ENCODE data around the gene TMEM63A.
"Not testable (repeated sequence)": the region's sequence is repeated elsewhere in the genome, so short reads cannot be mapped to it uniquely, and the experiment has no call there.

Gene TMEM63A

DNA sequence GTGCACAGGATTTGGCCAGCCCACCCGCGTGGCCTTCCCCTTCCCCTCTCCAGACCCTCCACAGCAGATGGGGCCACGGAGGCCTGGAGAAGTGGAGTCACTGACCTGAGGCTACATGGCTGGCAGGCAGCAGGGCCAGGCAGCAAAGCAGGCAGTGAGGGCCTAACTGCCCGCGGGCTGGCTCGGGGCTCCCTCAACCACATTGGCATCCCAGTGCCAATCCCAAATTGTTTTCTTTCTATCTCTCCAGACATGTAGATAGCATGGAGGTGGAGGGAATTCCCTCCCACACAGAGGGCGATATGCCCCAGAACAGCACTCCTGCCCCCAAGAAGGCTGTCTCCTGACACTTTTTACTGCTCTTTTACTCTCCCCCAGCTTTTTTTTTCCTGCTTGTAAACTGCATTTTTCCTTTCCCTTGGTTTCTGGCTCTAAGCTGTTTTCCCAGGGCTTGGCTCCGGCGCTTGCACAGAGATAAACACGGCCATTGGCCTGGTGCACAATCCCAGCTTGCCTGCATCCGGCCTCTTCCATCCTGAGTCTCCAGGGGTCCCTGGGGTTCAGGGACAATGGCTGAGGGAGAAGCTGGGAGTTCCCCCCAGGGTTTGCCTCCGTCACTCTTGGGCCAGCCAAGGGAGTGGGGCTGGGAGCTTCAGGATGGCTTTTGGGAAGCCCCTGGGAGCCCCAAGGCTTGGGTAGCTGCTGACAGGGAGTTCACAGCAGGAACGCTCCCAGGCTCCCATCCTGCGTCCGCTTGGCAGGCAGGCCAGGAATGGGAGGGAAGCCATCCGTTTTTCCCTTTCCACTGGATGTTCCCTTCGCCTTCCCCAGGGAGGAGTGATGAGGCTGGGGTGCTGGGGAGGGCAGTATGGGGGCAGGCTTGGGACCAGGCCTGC is 65.3 kb downstream of the TMEM63A start:
- peak; percentile 52 for DNase-seq

DNA sequence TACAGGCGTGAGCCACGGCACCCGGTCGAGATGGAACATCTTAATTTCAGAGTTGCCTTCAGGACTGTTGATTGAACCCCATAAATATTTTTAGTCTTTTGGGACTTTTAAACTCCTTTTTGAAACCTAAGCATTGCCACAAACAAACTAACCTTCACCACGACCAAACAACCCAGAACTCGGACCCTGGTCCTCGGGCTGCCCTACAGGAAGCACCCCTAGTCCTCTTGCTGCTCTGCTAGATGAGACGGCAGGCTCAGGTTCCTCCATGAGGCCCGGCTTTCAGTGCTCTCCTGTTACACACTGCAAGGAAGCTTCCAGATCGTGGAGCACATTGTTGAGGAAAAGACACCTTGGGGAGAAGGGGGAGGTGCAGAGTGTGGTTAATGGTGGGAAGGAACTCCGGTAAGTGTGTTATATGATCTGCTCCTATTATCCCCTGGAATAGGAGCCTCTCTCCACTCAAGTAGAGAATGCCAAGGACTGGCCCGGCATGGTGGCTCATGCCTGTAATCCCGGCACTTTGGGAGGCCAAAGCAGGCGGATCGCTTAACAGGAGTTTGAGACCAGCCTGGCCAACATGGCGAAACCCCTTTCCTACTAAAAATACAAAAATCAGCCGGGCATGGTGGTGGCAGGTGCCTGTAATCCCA is 66.5 kb downstream of the TMEM63A start:
- no peak for DNase-seq

- DNase-seq, result not testable (repeated sequence)
Observed at GRCh38 chr1:225815090-225815489, 67.1 kb downstream of the TMEM63A start.

DNA sequence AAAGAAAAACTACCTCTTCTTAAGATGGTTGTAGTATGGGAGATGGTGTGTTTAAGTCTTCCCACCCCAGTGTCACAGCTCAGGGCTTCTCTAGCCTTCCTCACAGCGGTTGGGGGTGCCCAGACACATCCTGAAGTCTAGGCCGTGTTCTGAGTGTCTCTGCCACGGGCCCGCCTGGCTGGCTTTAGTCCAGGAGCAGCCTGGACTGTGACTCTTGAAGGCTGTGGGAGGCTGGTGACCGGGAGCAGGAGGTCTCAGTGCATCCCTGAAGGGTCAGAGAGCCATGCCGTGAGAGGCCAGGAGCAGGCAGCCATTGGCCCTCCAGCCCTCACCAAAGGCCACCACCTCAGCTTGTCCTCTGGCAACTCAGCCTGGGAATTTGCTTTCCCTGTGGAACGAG is 67.8 kb downstream of the TMEM63A start:
- no peak for DNase-seq

DNA sequence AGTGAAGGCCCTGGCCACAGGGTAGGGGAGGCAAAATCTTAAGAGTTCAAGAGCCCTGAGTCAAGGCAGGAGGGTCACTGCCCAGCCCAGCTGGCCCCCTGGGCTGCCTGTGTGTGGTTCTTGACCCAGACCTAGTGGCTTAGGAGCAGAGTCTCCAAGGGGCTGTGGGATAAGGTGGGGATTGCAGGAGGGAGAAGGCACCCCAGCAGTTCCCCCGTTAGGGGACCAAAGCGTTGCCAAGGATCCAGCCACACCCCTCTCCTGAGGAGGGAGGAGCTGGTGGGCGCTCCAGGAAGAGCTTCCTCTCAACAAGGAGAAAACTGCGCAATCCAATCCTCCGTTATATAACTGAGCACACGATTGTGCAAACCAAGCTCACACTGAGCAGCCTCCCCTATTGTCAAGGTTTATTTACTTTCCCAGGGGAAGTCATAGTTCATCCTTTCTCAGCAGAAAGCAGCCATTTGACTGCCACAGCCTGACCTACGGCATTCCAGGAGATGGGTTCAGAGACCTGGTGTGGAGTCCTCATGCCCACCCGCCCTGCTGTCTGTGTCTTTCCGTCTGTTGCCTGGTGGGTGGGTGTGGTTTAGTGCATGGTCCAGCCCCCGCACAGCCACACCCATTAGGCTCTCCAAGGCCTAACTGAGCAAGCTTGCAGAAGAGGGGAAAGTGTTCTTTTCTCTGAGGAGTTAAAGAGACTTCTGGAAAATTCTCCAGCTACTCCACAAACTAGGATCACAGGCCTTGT is 68.8 kb downstream of the TMEM63A start:
- DNase-seq, result no peak

- DNase-seq, result no peak
Observed at GRCh38 chr1:225812488-225813213, 69.5 kb downstream of the TMEM63A start.

DNA sequence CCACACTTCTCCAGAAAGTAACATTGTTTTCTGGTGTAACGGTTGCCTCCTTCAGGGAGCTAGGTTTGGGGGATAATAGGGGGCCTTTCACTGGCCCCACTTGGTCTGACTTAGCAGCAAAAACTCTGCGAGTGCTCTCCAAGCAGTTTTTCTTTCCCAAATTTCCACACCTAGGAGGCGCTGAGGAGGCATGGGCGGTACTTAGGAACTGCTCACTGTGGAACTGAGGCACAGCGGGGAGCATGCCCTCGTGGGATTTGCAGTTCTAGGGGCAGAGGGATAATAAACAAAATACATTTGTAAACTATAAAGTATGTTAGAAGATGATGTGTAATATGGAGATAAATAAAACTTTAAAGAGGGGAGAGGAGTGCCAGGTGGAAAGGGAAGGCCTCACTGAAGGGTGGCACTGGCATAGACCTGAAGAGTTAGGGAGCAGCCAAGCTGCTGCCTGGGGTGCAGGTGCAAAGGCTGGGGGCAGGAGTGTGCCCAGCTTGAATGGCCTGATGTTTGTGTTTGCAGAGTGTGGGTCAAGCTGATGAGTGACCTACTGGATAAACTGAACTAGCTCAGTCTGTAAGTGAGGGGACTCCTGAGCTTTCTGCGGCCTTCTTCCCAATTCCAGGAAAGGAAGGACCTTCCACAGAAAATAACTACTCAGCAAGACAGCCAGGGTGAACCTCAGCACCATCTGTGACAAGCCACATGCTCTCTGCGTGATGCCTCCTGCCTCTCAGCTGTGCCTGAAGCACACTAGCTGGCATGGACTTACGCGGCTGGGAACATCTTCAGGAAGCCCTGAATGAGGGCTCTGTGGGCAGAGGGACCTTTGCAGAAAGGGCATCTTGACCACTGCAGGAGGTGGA is 70.3 kb downstream of the TMEM63A start:
- DNase-seq, result peak; percentile 62

GRCh38 chr1:225810579-225811538 is 71.3 kb downstream of the TMEM63A start:
- not testable (repeated sequence) for DNase-seq

DNA sequence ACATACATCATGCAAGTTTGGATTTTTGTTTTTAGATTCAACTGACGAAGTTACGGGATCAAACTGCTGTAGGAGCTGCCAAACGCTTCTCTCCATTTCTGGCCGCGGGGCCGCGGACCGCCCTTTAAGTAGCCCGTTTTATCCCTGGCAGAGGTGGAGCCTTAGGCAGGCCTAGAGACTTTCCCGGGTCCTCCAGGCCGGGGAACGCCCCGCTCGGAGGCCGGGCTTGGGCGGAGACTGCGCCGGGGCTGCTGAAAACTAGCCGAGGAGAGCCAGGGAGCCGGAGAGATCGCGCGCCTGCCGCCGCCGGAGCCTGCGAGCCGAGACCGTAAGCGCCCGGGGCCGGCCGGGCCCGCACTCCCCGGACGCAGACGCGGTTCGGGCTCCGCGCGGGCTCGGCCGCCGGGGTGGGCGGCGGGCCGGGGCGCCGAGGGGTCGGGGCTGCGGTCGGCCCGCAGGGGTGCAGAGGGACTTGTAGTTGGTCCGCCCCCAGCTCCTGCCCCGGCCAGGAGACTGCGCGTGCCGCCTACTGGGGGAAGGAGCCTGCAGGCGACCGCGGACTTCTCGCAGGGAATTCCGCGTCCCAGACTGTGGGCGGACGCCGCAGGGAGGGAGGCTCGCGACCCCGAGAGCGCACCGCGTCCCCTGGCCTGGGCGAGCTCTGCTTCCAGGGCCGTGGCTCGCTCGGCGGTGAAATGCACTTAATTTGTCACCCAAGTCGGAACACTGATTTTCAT is 72.2 kb downstream of the TMEM63A start, which contains the start of gene EPHX1:
TSS of gene EPHX1 (plus strand) at position 283 of the 737 bp plus-strand sequence. CDS start 18,606 bp downstream, outside the sequence.
- DNase-seq, result peak; percentile 48

DNA sequence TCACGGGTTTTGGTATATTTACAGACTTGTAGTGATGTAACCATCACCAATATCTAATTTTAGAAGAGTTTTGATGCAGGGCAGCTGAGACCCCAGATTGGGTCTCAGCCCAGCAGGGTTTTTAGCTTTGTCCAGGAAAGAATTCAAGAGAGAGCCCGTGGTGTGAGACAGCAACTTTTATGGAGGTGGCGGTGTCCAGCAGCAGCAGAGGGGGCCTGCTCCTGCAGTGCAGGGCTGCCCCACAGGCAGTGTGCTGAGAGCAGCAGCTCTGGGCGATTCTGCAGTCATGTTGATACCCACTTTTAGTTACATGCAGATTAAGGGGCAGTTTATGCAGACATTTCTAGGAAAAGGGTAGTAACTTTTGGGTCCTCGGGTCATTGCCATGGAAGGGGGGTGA is 74.0 kb downstream of the TMEM63A start:
- no peak for DNase-seq

- not testable (repeated sequence) for DNase-seq
Observed at GRCh38 chr1:225806736-225807135, 75.4 kb downstream of the TMEM63A start.

- DNase-seq, result no peak
Observed at GRCh38 chr1:225806249-225806648, 75.9 kb downstream of the TMEM63A start.

GRCh38 chr1:225801146-225801545 is 81.0 kb downstream of the TMEM63A start:
- DNase-seq, result not testable (repeated sequence)

GRCh38 chr1:225796097-225796496 is 86.1 kb downstream of the TMEM63A start:
- not testable (repeated sequence) for DNase-seq

Data from NCI-H446 treated with DMSO at 0.1 percent for 48 hours (cell line).